Camera-type eye (tissue), 1 donor: ENCODE data around the gene AMY1C. TPM values are rescaled to one million over a fixed set of nuclear protein-coding genes. Genes with fewer than 3 reads are reported as not detected.

Source experiments
- total RNA-seq: library from RNA; depleted of rRNA; stranded (reverse); fragments of >200 nt; gene quantifications from one replicate; pipeline ENCODE4 v1.2.3, GENCODE V29; 2014

AMY1C gene
- total RNA-seq = not detected

DNA sequence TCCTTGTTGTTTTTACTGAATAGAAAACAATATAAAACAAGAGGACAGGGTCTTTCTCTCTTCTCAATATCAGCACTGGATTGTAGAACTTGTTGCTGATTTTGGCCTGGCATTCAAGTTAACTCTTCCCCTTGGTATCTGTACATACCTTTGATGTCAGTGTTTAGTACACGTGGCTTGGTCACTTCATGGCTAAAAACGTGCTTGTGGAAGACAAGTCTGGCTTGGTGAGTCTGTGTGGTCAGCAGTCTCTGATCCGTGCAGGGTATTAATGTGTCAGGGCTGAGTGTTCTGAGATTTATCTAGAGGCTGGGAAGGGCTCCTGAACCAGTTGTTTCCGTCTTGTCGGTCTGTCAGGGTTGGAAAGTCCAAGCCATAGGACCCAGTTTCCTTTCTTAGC, at the start of gene AMY1C:
AMY1C (plus strand) TSS at position 301 of the 400 bp plus-strand sequence. CDS start 572 bp downstream, outside the sequence.

Other genes starting within 250 kb of the AMY1C start
- 37.4 TPM for gene RNPC3, start 224.2 kb upstream of the AMY1C start, total RNA-seq
- 48.2 TPM for gene AMY2B, start 178.3 kb upstream of the AMY1C start, total RNA-seq
- gene AMY2A, start 132.5 kb upstream of the AMY1C start, total RNA-seq = 0.44 TPM
- not detected for gene AMY1A, start 94.1 kb upstream of the AMY1C start, total RNA-seq
- gene AMY1B, start 53.7 kb upstream of the AMY1C start, total RNA-seq = not detected